IMR-90 (cell line): ENCODE results near the gene TLK2. TPM values are rescaled to one million over a fixed set of nuclear protein-coding genes. Genes with fewer than 3 reads are reported as not detected.
A peak's percentile ranks its signal among the peaks of the same experiment; 100 is the strongest.

ENCODE experiments used
- ATAC-seq: fragments of 200-7000 bp; cut with Tn5 transposase; 2 replicates; pipeline ENCODE4 v1.9.1; 2020; ENCODE audit warnings: low read depth, mild to moderate bottlenecking, moderate library complexity
- BruUV-seq: library from RNA; stranded (reverse); fragments of 400-500 nt; replicated peaks from 2 replicates; lab custom pipeline; 2021; lab: Mats Ljungman, UMichigan
- CTCF ChIA-PET: fragments of 300-600 bp; formaldehyde crosslinking; extraction: SDS; loops from one replicate; lab custom pipeline; 2021; ENCODE audit warnings: antibody characterized with exemption; lab: Yijun Ruan, JAX
- POLR2A ChIA-PET: fragments of 300-600 bp; sonication (Branson Sonifier 250); formaldehyde crosslinking; loops from one replicate; lab custom pipeline; 2022; ENCODE audit warnings: antibody characterized with exemption; ENCODE audit not compliant: unreplicated experiment; lab: Charles Lee
- DNase-seq: peaks from one replicate; pipeline ENCODE4 v3.0.0; 2013
- H2AFZ ChIP-seq: replicated peaks from 2 replicates; pipeline ENCODE3; 2013; ENCODE audit warnings: low read length, mild to moderate bottlenecking; ENCODE audit not compliant: poor library complexity
- H2AK5ac ChIP-seq: 2 replicates; pipeline ENCODE4 v1.6.1; 2013; ENCODE audit warnings: low read depth, low read length, inconsistent platforms
- H2AK9ac ChIP-seq: replicated peaks from 2 replicates; pipeline ENCODE3; 2013; ENCODE audit warnings: mild to moderate bottlenecking, low read depth, low read length, moderate library complexity; ENCODE audit not compliant: poor library complexity
- H2BK120ac ChIP-seq: 2 replicates; pipeline ENCODE4 v1.6.1; 2013; ENCODE audit warnings: low read depth, low read length, inconsistent platforms
- H2BK15ac ChIP-seq: 3 replicates; pipeline ENCODE4 v1.6.1; 2013; ENCODE audit warnings: low read depth, low read length, inconsistent platforms
- H2BK20ac ChIP-seq: 2 replicates; pipeline ENCODE4 v1.6.1; 2013; ENCODE audit warnings: low read depth, mild to moderate bottlenecking, inconsistent platforms, low read length, moderate library complexity
- H2BK5ac ChIP-seq: 2 replicates; pipeline ENCODE4 v1.6.1; 2013; ENCODE audit warnings: mild to moderate bottlenecking, low read depth, low read length, inconsistent platforms; ENCODE audit not compliant: poor library complexity, severe bottlenecking
- H3K14ac ChIP-seq: replicated peaks from 2 replicates; pipeline ENCODE4 v1.6.1; 2013; ENCODE audit warnings: low read depth, low read length, inconsistent platforms
- H3K18ac ChIP-seq: 2 replicates; pipeline ENCODE4 v1.6.1; 2013; ENCODE audit warnings: low read depth, low read length, control low read depth
- H3K23ac ChIP-seq: 2 replicates; pipeline ENCODE4 v1.6.1; 2013; ENCODE audit warnings: low read depth, low read length, inconsistent platforms
- H3K27ac ChIP-seq: 2 replicates; pipeline ENCODE4 v1.5.1; 2013; ENCODE audit warnings: mild to moderate bottlenecking, control low read depth, low read length; ENCODE audit not compliant: insufficient read depth
- H3K27me3 ChIP-seq: 2 replicates; pipeline ENCODE4 v1.6.1; 2013; ENCODE audit warnings: low read length; ENCODE audit not compliant: control insufficient read depth, insufficient read depth
- H3K36me3 ChIP-seq: 2 replicates; pipeline ENCODE4 v1.6.1; 2013; ENCODE audit warnings: low read length, mixed read lengths; ENCODE audit not compliant: control insufficient read depth, insufficient read depth
- H3K4ac ChIP-seq: 2 replicates; pipeline ENCODE4 v1.6.1; 2013; ENCODE audit warnings: low read depth, low read length, inconsistent platforms
- H3K4me1 ChIP-seq: 2 replicates; pipeline ENCODE4 v1.6.1; 2013; ENCODE audit warnings: low read length, mixed read lengths; ENCODE audit not compliant: control insufficient read depth, insufficient read depth
- H3K4me2 ChIP-seq: 2 replicates; pipeline ENCODE4 v1.6.1; 2013; ENCODE audit warnings: low read depth, mild to moderate bottlenecking, control low read depth, low read length, moderate library complexity
- H3K4me3 ChIP-seq: 2 replicates; pipeline ENCODE4 v1.5.1; 2013; ENCODE audit warnings: low read depth, mild to moderate bottlenecking, control low read depth, low read length, moderate library complexity; ENCODE audit not compliant: insufficient read depth
- H3K56ac ChIP-seq: 2 replicates; pipeline ENCODE4 v1.6.1; 2013; ENCODE audit warnings: low read length, inconsistent platforms; ENCODE audit not compliant: insufficient read depth; ENCODE audit errors: extremely low read depth
- H3K79me1 ChIP-seq, 2 experiments: 2 replicates each; pipeline ENCODE4 v1.6.1; 2013; ENCODE audit warnings: low read length in 2 of 2, inconsistent platforms in 1 of 2, low read depth in 1 of 2
- H3K9ac ChIP-seq: 2 replicates; pipeline ENCODE4 v1.6.1; 2013; ENCODE audit warnings: low read depth, low read length, control low read depth
- H3K9me1 ChIP-seq: 2 replicates; pipeline ENCODE4 v1.6.1; 2013; ENCODE audit warnings: low read length, inconsistent platforms; ENCODE audit not compliant: insufficient read depth
- H3K9me3 ChIP-seq: 2 replicates; pipeline ENCODE4 v1.6.1; 2013; ENCODE audit warnings: low read length; ENCODE audit not compliant: control insufficient read depth, insufficient read depth
- H4K20me1 ChIP-seq: 2 replicates; pipeline ENCODE4 v1.6.1; 2013; ENCODE audit warnings: low read length, inconsistent platforms; ENCODE audit not compliant: insufficient read depth
- H4K5ac ChIP-seq: 2 replicates; pipeline ENCODE4 v1.6.1; 2013; ENCODE audit warnings: mild to moderate bottlenecking, low read depth, low read length, control low read depth
- H4K8ac ChIP-seq, 2 experiments: 2 replicates each; pipeline ENCODE4 v1.6.1; 2013; ENCODE audit warnings: low read depth in 2 of 2, low read length in 2 of 2, control low read depth in 1 of 2, inconsistent platforms in 1 of 2
- H4K91ac ChIP-seq: 2 replicates; pipeline ENCODE4 v1.6.1; 2013; ENCODE audit warnings: low read depth, low read length, inconsistent platforms; ENCODE audit not compliant: insufficient read depth
- CEBPB ChIP-seq: IDR thresholded peaks from 2 replicates; pipeline ENCODE4 v1.6.1; 2012; ENCODE audit warnings: low read depth, low read length, improper control_type of control experiment
- FOS ChIP-seq: fragments of 150-350 bp; IDR thresholded peaks from 2 replicates; pipeline ENCODE4 v1.6.1; 2016; ENCODE audit warnings: low read depth, low read length
- WGBS, 2 experiments: methylation state at CpG; one replicate each; pipeline versions ENCODE4 v1.1.5 to v1.1.7; 2013; ENCODE audit warnings: missing lambda C conversion rate in 2 of 2; ENCODE audit not compliant: insufficient read length in 1 of 2; ENCODE audit errors: extremely low coverage in 2 of 2; 5-methylcytosine and 5-hydroxymethylcytosine counted together
- dilution Hi-C: fragments of 300-500 bp; cut with HindIII; formaldehyde crosslinking; loops from one replicate; pipeline ENCODE4 v1.14.3; 2018; ENCODE audit warnings: low sequenced_read_pairs; ENCODE audit not compliant: unreplicated experiment
- in situ Hi-C: fragments of 300-500 bp; cut with MboI; formaldehyde crosslinking; loops from 3 replicates; pipeline ENCODE4 v1.14.3; 2019; ENCODE audit warnings: low sequenced_read_pairs, inconsistent platforms, mixed read lengths
- intact Hi-C: fragments of 100-400 bp; cut with micrococcal nuclease; formaldehyde crosslinking; loops from 2 replicates; pipeline ENCODE4 v1.10.0; 2022
- polyA plus RNA-seq, 3 experiments: library from polyadenylated mRNA; depleted of rRNA; stranded (reverse); fragments of >200 nt; gene quantifications; 2 replicates each; pipeline ENCODE4 v1.2.3, GENCODE V29; 2012; ENCODE audit warnings: low replicate concordance in 1 of 3
- total RNA-seq: library from RNA; depleted of rRNA; stranded (reverse); fragments of >200 nt; gene quantifications from 2 replicates; pipeline ENCODE4 v1.2.3, GENCODE V29; 2012

The TLK2 gene
- total and polyA plus RNA-seq, 2 of the 4 experiments (the other 2 are of a cell fraction), result 35.7 to 39.4 TPM

DNA sequence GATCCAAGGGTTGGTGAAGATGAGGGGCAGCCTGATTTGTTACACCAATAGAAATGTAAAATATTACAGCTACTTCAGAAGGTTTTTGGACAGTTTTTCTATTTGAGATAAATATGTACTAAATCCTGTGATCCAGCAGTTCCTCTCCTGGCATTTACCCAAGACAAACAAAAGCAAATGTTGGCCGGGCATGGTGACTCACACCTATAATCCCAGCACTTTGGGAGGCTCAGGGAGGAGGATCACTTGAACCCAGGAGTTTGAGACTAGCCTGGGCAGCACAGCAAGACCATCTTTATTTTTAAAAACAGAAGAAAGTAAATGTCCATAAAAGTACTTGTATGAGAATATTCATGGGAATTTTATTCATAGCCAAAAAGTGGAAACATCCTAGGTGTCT is 84.0 kb downstream of the TLK2 start:
- H2BK120ac ChIP-seq, result no peak overlapping the region
- H3K27me3 ChIP-seq, result no peaks in the 10 kb centered on the region
- no CpG with 5 or more reads among the region's 1 CpG for WGBS, 2 experiments
- no peak overlapping the region for H2BK20ac ChIP-seq
- H3K36me3 ChIP-seq, result peaks cover 12% of the 10 kb centered on the region
- dilution Hi-C loops (no loop called here), in situ Hi-C loops (no loop called here), intact Hi-C loops (no loop called here)
- POLR2A ChIA-PET, result interaction anchor here (0.5 kb wide), 1 partner anchor 80 kb away, joined by 6 read pairs; no protein-coding TSS in a partner anchor
- no peak overlapping the region for H3K9ac ChIP-seq
- H3K56ac ChIP-seq, result no peak overlapping the region
- H2AK9ac ChIP-seq, result no peak overlapping the region
- H2AFZ ChIP-seq, result no peak overlapping the region
- peaks cover 21 to 40% of the 10 kb centered on the region in 2 experiments for H3K79me1 ChIP-seq
- no peak overlapping the region for H4K91ac ChIP-seq
- no peak overlapping the region for H4K5ac ChIP-seq
- no peak overlapping the region for H2BK15ac ChIP-seq
- no peak overlapping the region for H2BK5ac ChIP-seq
- ATAC-seq, result no peak
- H3K4me1 ChIP-seq, result peaks cover 7% of the 10 kb centered on the region
- no peaks in the 10 kb centered on the region for H3K9me3 ChIP-seq
- BruUV-seq, result no TSS peak
- no peak overlapping the region for H3K14ac ChIP-seq
- no peak for TF ChIP-seq CEBPB
- TF ChIP-seq FOS, result 0 out of 2 replicates have a peak, but pooled peaks have one; percentile 15
- H4K20me1 ChIP-seq, result no peaks in the 10 kb centered on the region
- no peak overlapping the region for H3K4me2 ChIP-seq
- no peak overlapping the region for H3K4ac ChIP-seq
- peaks cover 6% of the 10 kb centered on the region for H3K9me1 ChIP-seq
- CTCF ChIA-PET, result no interaction called here
- no peak overlapping the region for H2AK5ac ChIP-seq
- H3K23ac ChIP-seq, result no peak overlapping the region
- no peak overlapping the region for H3K27ac ChIP-seq
- H3K18ac ChIP-seq, result no peak overlapping the region
- H3K4me3 ChIP-seq, result no peak overlapping the region
- DNase-seq, result peak; percentile 68
- no peak overlapping the region for H4K8ac ChIP-seq
